HS-5 (cell line): Measurements from ENCODE around the gene MAFG.

Experiments used
- DNase-seq: peaks from one replicate; pipeline ENCODE4 v3.0.0-alpha.2; 2012; ENCODE audit warnings: low read depth

The MAFG gene

DNA sequence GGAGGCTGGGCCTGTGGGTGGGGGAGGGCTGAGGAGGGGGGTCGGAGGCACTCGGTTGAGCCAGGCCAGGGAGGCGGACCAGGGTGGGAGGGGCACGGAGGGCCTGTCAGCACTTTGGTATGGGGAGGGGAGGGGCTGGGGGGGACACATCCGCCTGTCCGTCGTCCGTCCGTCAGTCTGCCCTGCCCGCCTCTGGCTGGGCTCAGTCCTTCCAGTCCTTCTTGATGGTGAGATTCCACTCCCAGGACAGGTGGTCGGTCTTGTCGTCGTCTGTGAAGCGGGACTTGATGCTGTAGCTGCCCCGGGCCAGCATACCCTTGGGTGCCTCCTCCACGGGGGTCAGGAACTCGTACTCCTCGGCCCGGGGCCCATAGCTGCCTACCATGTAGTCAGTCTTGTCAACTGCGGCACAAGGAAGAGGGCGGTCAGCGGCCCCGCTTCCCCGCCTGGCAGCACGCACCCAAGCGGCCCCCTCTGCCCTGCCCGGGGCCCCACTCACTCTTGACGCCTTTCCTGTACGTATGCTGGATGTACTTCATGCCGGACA, 58.8 kb downstream of the MAFG start:
- DNase-seq: no peak
